K562 (cell line): ENCODE data around the gene NR6A1.

Source experiments
- ETV6 ChIP-seq, 3 experiments: fragments of 150-350 bp in 1 of 3; sonication (generic) in 1 of 3; formaldehyde crosslinking in 1 of 3; IDR thresholded peaks; 2 replicates each; pipeline versions ENCODE4 v1.6.1 to v1.8.0; 2014 to 2022; ENCODE audit warnings: borderline replicate concordance in 2 of 3, low read depth in 2 of 3, antibody characterized with exemption in 1 of 3, low read length in 1 of 3, mild to moderate bottlenecking in 1 of 3, missing genetic modification reagents in 1 of 3
- LCOR ChIP-seq: sonication (generic); formaldehyde crosslinking; IDR thresholded peaks from 2 replicates; pipeline ENCODE4 v1.8.0; 2022; ENCODE audit warnings: mild to moderate bottlenecking, missing genetic modification reagents
- RCOR1 ChIP-seq, 2 experiments: IDR thresholded peaks; 2 replicates each; pipeline ENCODE4 v1.6.1; 2012; ENCODE audit warnings: low read depth in 2 of 2, low read length in 2 of 2, borderline replicate concordance in 1 of 2, improper control_type of control experiment in 1 of 2
- SMARCE1 ChIP-seq: fragments of 450-650 bp; IDR thresholded peaks from 2 replicates; pipeline ENCODE4 v1.7.1; 2016; ENCODE audit warnings: mild to moderate bottlenecking
- SREBF2 ChIP-seq: sonication (generic); formaldehyde crosslinking; IDR thresholded peaks from 2 replicates; pipeline ENCODE4 v1.4.0; 2020; ENCODE audit warnings: mild to moderate bottlenecking, missing genetic modification reagents
- TBP ChIP-seq: optimal IDR thresholded peaks from 2 replicates; pipeline ENCODE3; 2011; ENCODE audit warnings: low read depth, low read length, improper control_type of control experiment
- ZNF134 ChIP-seq: fragments of 250-450 bp; sonication (Bioruptor Pico); conservative IDR thresholded peaks from 2 replicates; pipeline ENCODE4 v1.4.0; 2020
- TF ChIP-seq, protein P1 (sequence below), 3 experiments: IDR thresholded peaks in 2 of 3; conservative IDR thresholded peaks in 1 of 3; 2 replicates each; pipeline ENCODE4 v1.5.1; 2011 to 2012; ENCODE audit warnings: low read length in 3 of 3, mild to moderate bottlenecking in 3 of 3, control low read depth in 2 of 3, improper control_type of control experiment in 1 of 3, inconsistent platforms in 1 of 3, low read depth in 1 of 3, mixed read lengths in 1 of 3, moderate library complexity in 1 of 3; ENCODE audit not compliant: insufficient read depth in 2 of 3

DNA sequence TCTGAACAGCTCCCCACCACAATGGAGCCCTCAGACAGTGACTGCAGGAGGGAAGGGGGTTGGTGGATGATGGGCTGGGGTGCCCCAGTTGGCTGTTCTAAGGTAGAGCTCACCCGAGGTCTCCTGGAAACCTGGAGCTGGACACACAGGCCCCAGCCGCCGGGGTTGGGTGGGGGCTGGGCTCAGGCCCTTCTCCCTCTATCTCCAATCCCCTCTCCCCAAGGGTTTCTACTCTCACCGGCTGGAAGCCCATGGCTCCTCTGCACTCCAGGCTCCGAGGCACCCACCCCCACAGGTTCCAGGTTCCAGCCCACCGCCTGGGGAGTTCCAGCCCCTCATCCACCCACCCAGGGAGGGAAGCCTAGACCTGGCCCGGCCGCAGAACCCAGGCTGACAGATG, 264.7 kb downstream of the NR6A1 start:
- no peak for TF ChIP-seq SMARCE1
- TF ChIP-seq, protein P1, sequence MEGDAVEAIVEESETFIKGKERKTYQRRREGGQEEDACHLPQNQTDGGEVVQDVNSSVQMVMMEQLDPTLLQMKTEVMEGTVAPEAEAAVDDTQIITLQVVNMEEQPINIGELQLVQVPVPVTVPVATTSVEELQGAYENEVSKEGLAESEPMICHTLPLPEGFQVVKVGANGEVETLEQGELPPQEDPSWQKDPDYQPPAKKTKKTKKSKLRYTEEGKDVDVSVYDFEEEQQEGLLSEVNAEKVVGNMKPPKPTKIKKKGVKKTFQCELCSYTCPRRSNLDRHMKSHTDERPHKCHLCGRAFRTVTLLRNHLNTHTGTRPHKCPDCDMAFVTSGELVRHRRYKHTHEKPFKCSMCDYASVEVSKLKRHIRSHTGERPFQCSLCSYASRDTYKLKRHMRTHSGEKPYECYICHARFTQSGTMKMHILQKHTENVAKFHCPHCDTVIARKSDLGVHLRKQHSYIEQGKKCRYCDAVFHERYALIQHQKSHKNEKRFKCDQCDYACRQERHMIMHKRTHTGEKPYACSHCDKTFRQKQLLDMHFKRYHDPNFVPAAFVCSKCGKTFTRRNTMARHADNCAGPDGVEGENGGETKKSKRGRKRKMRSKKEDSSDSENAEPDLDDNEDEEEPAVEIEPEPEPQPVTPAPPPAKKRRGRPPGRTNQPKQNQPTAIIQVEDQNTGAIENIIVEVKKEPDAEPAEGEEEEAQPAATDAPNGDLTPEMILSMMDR (IDR thresholded peaks at IDR 0.05 in 2 of 3, conservative IDR thresholded peaks at IDR 0.05 in 1 of 3; ENCODE audit: insufficient read depth in 2 of 3, low read depth in 1 of 3, low read length in 3 of 3), result no peak
- no peak for TF ChIP-seq SREBF2
- TF ChIP-seq ETV6 (IDR thresholded peaks at IDR 0.05; ENCODE audit: borderline replicate concordance in 1 of 2, low read depth in 2 of 2, low read length in 1 of 2), result no peak
- TF ChIP-seq ETV6 (CRISPR knock-in tag; IDR thresholded peaks at IDR 0.05; ENCODE audit: borderline replicate concordance), result no peak
- TF ChIP-seq TBP, result no peak
- no peak for TF ChIP-seq RCOR1 (IDR thresholded peaks at IDR 0.05; ENCODE audit: borderline replicate concordance in 1 of 2, low read depth in 2 of 2, low read length in 2 of 2)
- TF ChIP-seq ZNF134, result no peak
- no peak for TF ChIP-seq LCOR (CRISPR knock-in tag)
